ENCODE measurements around the gene CARD9.

GRCh38 chr9:136314944-136315343 is 58.5 kb downstream of the CARD9 start:
- TF ChIP-seq CTCF (conservative IDR thresholded peaks at IDR 0.05): no peak
- no peak for TF ChIP-seq EZH2 (IDR thresholded peaks at IDR 0.05; ENCODE audit: low read depth)

All from PC-9 (cell line).